NCI-H2029 treated with DMSO at 0.1 percent for 48 hours (cell line): ENCODE data around the gene MMP11.
"Not testable (repeated sequence)": the region's sequence is repeated elsewhere in the genome, so short reads cannot be mapped to it uniquely, and the experiment has no call there.

Experiments used
- DNase-seq: peaks from one replicate; lab custom pipeline; 2025; lab: John Stamatoyannopoulos, UW

The MMP11 gene

GRCh38 chr22:23772649-23773473 lies at the start of gene MMP11:
MMP11 (plus strand) TSS chr22:23772849; CDS start chr22:23772871, 22 bp downstream.
- DNase-seq, result no peak

GRCh38 chr22:23728108-23728507 lies 44.5 kb upstream of the MMP11 start:
- not testable (repeated sequence) for DNase-seq

DNA sequence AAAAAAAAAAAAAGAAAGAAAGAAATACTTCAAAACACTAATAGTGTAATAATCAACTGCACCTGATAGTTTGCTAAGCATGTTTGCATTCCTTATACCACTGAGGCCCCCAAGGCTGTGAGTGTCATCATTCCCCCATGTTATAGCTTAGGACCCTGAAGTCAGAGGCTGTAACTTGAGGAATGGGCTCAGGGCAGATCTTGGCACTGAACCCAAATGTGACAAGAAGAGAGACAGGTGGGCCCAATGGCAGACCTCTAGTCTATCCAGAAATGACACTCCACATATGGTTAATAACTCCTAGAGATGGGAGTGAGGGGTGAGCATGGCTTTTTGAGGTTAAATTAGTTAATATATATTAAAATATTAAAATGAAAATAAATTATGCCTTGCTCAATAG lies 35.0 kb upstream of the MMP11 start:
- no peak for DNase-seq

- DNase-seq, result no peak
Measured at GRCh38 chr22:23742505-23743264, 30.0 kb upstream of the MMP11 start.

GRCh38 chr22:23743303-23743705 lies 29.3 kb upstream of the MMP11 start:
- no peak for DNase-seq

GRCh38 chr22:23744001-23744400 lies 28.6 kb upstream of the MMP11 start:
- DNase-seq, result no peak

DNA sequence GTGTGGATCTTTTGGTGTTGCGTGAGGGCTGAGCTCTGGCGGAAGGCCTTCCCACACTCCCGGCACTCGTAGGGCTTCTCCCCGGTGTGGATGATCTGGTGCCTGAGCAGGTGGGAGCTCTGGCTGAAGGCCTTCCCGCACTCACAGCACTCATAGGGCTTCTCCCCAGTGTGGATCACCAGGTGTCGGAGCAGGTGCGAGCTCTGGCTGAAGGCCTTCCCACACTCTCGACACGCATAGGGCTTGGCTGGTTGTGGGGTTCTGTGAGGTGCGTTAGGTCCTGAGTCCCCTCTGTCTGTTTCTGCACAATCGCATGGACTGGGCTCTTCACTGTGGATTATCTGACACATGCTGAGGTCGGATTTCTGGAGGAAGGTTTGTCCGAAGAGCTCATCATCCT lies 28.2 kb upstream of the MMP11 start:
- no peak for DNase-seq

DNA sequence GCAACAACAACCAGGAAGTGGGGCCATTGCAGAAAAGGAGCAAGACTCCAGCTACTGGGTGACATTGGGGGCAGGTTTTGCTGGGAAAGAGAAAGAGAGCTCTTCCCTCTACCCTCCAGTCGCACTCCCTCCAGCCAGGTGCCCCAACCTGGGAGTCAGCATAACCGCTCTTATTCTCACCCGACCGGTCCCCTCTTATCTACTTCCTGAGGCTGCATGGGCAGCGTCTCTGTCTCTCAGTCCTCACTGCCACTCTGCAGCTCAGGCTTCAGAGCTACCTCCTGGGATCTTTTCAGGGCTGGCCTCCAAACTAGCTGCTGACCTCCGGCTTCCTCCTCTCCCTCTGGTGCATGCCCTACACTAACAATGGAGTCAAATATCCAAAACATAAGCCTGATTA lies 26.9 kb upstream of the MMP11 start:
- no peak for DNase-seq

DNA sequence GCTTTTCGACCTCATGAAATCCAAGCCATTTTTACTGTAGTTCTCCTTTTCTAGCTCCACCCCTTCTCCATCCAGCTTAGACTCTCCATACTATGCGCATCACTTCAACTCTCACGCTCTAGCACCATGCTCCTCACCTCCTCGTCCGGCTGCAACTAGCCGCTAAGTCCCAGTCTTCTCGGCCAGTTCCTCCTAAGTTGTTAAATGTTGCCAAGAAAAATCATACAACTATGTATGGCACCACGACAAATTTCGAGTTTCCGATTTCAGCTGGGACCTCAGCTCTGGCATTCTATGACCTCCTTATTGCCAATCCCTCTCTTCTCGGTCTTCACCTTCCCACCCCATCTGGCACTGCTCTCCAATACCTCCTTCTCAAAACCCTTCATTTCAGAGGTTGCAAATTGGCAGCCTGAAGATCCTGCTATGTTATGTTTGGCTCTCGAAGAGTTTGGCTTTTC lies 22.8 kb upstream of the MMP11 start:
- no peak for DNase-seq

DNA sequence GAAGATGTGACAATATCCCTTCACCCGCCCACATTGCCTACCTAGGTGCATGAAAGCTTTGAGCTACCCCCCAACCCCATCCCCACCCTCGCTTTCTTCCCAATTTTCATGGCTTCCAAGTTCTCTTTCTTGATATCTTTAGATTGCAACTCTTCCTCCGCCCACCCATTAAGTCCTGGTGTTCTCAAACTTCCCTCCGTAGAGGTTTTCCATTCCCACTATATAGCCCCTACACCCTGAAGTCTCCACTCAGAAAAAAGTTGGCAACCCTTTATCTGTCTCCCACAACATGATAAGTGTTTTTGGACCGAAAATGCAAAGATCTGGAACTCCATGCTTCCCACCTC lies 22.3 kb upstream of the MMP11 start:
- DNase-seq, result no peak

GRCh38 chr22:23750714-23751440 lies 21.8 kb upstream of the MMP11 start, which contains the start of gene ZNF70:
ZNF70 (minus strand) TSS chr22:23751112; CDS start chr22:23745140, 5,972 bp downstream.
- DNase-seq, result peak; percentile 40

- DNase-seq, result no peak
Measured at GRCh38 chr22:23751441-23751996, 21.1 kb upstream of the MMP11 start.

DNA sequence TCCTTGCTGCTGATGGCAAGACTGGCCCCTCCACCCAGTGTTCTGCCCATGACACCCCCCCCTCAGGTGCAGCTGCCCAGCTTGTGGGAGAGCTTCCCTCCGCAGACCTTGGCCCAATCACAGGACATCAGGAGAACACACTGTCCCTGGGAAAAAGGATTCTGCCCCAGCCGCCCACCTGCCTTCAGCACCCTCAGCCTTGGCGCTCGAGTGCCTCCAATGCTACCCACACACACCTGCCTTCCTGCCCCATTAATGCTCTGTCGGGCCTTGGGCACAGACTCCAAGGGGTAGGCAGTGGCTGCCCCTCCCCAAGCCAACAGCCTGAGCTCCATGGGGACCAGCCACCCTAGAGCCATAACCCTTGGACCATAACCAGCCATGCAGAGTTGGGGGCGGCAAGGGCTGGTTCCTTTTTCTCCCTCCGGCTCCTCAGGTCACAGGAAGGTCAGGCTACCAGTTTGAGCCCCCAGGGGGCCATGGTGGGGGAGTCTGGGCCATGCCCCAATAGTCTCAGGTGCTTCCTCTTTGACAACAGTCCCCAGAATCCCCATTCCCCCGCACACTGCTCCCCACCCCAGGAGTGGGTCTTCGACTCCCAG lies 20.5 kb upstream of the MMP11 start:
- no peak for DNase-seq

DNA sequence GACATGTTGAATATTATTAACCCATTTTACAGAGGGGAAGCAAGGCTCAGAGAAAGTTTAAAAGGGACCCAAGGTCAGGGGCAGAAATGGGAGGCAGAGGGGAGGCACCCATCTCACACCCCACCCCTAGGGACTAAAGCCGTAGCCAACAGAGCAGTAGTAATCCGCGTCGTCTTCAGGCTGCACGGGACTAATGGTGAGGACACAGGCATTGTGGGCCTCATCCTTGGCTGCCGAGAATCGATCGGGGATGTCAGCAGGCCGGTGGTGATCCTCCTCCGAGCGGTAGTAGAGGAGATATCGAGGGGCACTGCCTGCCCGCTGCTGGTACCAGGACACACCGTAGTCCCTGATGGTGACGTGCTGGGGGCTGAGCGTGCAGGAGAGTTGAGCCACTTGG lies 19.9 kb upstream of the MMP11 start:
- no peak for DNase-seq

- no peak for DNase-seq
Measured at GRCh38 chr22:23753385-23753784, 19.3 kb upstream of the MMP11 start.

DNA sequence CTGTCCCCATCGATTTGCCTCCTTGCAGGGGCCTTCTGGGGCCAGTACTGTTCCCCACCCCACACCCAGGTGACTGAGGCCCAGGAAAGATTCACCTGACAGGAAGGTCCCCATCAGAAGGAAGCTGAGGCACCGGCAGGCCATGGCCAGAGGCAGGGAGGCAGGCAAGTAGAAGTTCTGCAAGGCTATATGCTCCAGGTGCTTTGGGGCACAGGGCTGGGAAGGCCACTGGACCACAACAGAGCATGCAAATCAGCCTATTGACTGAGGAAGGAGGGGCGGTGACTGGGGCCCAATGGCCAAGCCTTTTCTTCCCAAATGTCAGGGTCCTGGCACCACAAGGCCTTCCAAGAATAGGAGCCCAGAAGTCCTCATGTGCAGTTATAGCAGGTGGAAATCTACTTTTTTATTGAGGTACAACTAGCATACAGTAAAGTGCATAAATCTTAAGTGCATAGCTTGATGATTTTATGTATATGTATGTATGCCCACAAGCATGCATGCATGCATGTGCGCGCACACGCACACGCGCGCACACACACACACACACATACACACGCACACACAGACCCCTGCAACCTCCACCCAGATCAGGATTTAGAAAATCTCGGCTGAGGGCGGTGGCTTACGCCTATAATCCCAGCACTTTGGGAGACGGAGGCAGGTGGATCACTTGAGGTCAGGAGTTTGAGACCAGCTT lies 18.3 kb upstream of the MMP11 start, which contains the start of gene VPREB3:
VPREB3 (minus strand) TSS at position 206 of the 700 bp plus-strand sequence; CDS start at position 144, 62 bp downstream.
- no peak for DNase-seq

DNA sequence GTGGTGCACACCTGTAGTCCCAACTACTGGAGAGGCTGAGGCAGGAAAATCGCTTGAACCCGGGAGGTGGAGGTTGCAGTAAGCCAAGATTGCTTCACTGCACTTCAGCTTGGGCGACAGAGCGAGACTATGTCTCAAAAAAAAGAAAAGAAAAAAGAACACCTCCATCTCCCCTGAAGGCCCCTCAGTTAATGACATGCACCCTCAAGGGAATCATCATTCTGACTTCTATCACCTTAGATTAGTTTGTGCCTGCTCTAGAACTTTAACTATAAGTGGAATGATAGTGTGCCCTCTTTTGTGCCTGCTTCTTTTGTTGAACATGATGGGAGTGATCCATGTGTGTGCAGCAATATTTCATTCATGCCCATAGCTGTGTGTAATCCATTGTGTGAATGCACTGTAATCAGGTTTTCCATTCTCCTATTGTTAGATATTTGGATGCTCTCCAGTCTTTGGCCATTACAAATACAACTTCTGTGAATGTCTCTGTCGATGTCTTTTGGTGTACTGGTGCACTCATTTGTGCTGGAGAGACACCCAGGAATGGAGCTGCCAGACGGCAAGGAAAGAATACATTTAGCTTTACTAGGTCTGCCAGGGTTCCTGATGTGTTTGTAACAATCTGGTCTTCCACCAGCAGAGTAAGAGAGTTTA lies 17.5 kb upstream of the MMP11 start:
- no peak for DNase-seq

DNA sequence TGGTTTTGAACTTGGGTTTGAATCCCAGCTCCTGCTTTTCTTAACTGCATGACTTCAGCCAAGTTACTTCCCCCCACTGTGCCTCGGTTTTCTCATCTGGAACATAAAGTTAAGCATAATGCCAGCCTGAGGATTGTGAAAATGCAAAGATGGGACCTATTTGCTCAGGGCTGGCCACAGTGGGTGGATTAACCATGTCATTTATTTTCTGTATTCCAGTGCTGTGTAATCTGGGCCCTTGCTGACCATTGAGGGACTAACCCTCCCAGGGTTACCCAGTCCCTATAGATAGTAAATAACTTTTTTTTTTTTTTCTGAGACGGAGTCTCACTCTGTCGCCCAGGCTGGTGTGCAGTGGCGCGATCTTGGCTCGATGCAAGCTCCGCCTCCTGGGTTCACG lies 16.9 kb upstream of the MMP11 start:
- DNase-seq, result no peak

DNA sequence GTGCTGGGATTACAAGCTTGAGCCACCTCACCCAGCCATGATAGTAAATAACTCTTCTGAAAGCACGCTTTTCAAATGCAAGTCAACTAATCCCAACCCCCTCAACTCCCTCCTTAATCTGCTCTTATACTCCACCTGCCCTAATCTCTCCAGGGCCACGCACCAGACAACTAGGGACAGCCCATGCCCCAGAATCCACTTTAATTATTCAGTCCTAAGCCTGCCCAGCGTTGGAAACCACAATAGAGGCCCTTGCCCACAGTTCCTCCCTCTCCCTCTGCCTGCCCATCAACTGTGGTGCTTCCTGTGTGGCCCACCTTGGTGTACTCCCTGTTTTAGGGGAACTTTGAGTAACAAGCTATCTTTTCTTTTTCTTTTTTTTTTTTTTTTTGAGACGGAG lies 15.8 kb upstream of the MMP11 start:
- DNase-seq, result no peak

GRCh38 chr22:23759566-23759965 lies 13.1 kb upstream of the MMP11 start:
- no peak for DNase-seq

DNA sequence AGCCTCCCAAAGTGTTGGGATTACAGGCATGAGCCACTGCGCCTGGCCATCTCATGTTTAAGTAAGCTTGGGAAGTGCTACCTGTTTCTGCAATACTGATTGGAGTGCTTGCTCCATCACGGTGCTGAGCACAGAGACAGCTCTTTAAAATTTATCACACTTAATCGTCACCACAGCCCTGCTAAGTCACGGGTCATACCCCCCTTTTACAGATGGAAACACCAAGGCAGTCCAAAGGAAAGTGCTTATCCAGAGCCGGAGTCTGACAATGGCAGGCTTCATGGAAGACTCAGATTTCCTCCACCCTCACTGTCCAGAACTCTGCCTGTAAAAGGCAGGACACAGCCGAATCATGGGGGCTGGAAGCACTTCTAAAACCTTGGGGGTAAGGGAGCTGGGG lies 12.6 kb upstream of the MMP11 start:
- DNase-seq, result no peak
